LNCAP (cell line): ENCODE data around the gene COLQ.

Experiments used
- TF ChIP-seq, protein P1 (sequence below): fragments of 450-650 bp; IDR thresholded peaks from 2 replicates; pipeline ENCODE4 v1.5.1; 2017; ENCODE audit warnings: mild to moderate bottlenecking

Gene COLQ

DNA sequence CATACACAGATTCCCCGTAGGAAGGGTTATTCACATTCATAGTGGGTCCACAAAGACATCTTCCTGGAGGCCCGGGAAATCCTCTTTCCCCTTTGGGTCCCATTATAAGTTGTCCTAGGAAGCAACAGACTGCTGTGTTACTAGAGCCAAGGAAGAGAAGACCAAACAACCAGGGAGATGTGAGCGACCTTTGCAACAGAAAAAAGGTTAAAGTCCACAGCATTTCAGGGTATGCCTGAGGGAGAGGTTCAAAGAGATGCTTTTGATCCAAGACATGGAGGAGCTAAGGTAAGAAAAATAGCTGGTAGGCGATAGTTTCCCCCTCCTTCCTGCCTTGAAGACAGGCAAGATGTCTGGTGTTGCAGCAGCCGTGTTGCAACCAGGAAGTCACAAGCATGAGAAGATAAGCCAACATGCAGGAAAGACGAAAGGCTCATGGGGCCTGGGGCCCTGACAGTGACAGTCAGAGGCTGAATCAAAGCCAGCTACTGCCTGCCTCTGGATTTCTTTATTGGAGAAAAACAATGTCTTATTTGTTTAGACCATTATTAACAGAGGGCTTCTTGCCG is 63.2 kb downstream of the COLQ start:
- TF ChIP-seq, protein P1, sequence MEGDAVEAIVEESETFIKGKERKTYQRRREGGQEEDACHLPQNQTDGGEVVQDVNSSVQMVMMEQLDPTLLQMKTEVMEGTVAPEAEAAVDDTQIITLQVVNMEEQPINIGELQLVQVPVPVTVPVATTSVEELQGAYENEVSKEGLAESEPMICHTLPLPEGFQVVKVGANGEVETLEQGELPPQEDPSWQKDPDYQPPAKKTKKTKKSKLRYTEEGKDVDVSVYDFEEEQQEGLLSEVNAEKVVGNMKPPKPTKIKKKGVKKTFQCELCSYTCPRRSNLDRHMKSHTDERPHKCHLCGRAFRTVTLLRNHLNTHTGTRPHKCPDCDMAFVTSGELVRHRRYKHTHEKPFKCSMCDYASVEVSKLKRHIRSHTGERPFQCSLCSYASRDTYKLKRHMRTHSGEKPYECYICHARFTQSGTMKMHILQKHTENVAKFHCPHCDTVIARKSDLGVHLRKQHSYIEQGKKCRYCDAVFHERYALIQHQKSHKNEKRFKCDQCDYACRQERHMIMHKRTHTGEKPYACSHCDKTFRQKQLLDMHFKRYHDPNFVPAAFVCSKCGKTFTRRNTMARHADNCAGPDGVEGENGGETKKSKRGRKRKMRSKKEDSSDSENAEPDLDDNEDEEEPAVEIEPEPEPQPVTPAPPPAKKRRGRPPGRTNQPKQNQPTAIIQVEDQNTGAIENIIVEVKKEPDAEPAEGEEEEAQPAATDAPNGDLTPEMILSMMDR: no peak

DNA sequence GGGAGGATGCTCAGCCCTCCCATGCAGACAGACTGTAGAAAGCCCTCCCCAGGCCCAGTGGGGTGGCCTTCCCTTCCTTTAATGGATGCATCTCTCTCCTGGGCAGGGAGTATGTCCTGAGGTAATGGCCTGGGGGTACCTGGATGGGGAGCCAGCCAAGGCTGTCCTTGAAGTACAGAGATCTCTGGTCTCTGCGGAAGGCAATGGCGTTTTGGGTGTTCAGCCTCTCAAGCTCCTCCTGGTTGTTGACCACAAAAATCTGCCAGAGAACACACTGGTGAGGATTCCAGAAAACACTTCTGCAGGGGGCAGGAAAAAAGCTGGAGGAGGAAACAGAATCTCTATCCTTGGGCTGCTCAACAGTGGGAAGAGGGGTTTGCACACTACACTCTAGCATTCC is 65.2 kb downstream of the COLQ start:
- TF ChIP-seq, protein P1: no peak

DNA sequence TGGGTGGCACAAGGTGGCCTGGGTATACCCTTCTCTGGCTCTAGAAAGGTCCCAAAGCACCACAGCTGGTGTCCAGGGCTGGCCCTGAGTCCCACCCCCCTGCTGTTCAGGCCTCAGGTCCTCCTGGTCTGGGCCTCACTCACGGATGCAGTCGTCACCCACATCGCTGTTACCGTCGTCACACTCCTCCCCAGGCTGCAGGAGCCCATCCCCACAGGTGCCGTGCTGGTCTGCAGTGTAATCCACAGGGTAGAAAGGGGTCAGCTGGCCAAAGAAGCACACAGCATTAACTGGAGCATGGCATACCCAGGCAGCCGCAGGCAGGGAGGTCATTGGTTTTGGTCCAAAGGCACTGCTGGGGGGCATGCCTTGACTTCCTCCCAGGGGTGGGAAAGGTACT is 65.8 kb downstream of the COLQ start:
- TF ChIP-seq, protein P1: no peak

DNA sequence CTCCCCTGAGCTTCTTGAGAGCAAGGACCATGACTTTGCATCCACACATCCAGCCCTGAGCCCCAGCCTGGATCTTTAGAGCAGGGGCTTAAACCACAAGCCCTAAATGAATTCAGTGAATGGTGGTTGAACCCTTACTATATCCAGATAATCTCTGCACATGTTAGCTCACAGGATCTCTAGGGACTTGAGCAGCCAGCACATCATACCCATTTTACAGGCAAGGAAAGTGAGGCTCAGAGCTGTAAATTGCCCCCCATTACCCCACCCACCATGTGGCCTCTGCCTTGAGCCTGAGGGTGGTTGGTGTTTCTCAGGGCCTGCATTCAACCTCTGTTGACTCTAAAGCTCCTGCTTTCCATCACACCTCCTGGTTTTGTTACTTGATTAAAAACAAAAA is 66.5 kb downstream of the COLQ start:
- TF ChIP-seq, protein P1: no peak

DNA sequence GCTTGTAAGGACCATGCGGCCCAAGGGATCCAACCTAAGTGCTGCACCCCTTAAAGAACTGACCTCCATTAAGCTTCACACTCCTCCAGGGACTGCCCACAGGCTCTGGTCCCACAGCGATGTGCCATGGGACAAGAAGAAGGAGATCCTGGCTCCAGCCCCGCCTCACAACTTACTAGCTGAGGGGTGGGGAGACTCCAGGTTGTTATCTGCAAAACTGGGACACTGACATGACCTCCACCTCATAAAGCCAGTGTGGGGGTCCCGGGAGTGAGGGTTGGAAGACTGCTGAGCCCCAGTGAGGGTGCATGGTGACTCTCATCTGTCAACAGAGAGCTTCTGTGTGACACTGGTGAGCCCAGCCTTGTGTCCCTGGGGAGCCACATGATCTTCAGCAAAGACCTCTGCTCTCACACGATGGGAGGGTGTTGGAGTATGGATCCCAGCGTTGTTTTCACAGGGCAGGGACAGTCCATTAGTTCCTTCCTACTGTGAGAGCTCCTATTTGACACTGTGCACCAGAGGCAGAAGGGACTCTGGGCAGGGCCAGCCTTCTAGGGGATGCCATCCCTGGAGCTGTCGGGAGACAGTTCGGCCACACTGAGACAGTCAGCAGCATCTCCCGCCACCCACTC is 67.4 kb downstream of the COLQ start:
- TF ChIP-seq, protein P1: no peak

DNA sequence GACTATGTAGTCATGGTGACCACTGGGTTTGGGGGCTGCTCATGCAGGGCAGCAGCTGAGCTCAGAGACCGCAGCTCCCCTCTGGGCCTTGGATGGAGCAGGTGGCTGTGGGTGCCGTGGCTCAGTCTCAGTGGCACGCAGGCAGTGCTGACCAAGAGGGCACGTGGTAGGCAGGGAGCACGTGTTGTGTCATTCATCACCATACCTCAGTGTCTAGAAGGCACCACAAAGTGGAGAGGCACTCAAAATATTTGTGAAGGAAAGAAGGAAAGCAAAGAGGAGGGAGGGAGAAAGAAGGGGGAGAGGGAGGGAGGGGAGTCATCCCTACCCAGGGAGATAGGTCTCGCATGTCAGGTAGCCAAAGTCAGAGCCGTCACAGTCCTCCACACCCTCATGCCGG is 68.0 kb downstream of the COLQ start:
- TF ChIP-seq, protein P1: no peak

DNA sequence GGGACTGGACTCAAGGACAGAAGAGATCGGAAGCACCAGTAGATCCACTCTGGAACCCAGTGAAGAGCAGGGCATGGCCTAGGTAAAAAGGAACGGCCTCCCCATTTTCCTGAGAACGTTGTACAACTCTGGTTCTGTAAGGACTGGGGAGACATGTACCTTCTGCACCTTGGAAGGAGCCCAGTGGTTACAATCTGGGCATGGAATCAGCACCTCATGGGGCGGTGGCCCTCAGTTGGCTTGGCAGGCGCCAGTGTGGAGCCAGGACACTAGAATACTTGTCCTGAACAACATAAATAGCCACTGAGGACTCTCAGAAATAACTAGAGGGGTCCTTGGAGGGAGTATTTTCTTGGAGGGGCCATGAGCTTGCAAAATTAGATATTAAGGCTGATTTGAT is 68.5 kb downstream of the COLQ start:
- TF ChIP-seq, protein P1: no peak

DNA sequence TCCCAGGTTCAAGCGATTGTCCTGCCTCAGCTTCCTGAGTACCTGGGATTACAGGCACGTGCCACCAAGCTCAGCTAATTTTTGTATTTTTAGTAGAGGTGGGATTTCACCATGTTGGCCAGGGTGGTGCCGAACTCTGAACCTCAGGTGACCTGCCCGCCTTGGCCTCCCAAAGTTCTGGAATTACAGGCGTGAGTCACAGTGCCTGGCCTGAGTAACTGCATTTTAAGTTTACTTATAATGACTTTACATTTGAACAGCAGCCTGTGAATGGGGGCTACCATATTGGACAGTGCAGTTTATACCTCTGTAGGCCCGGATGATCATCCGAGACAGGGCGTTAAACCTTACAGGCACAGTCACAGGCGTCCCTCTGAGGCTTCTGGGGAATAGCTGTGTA is 69.3 kb downstream of the COLQ start:
- TF ChIP-seq, protein P1: no peak
